KMS-11 (cell line): ENCODE data around the gene PON2.

Experiments
- H2AFZ ChIP-seq: fragments of 200-600 bp; sonication (generic); 2 replicates; pipeline ENCODE4 v1.6.1; 2016; ENCODE audit warnings: antibody characterized with exemption, mixed run types, low read depth
- H3K27ac ChIP-seq: fragments of 200-600 bp; sonication (generic); 2 replicates; pipeline ENCODE4 v1.6.1; 2016; ENCODE audit warnings: mild to moderate bottlenecking, mixed run types
- H3K27me3 ChIP-seq: fragments of 200-600 bp; sonication (generic); 2 replicates; pipeline ENCODE4 v1.6.1; 2017; ENCODE audit warnings: mild to moderate bottlenecking, low read depth, mixed run types, moderate library complexity; ENCODE audit not compliant: insufficient read depth
- H3K36me3 ChIP-seq: fragments of 200-600 bp; sonication (generic); 2 replicates; pipeline ENCODE4 v1.6.1; 2017; ENCODE audit warnings: mild to moderate bottlenecking, mixed run types; ENCODE audit not compliant: insufficient read depth
- H3K4me1 ChIP-seq: fragments of 200-600 bp; sonication (generic); 2 replicates; pipeline ENCODE4 v1.6.1; 2016; ENCODE audit warnings: mild to moderate bottlenecking, low read depth, mixed run types; ENCODE audit not compliant: poor library complexity, severe bottlenecking
- H3K4me2 ChIP-seq: fragments of 200-600 bp; sonication (generic); 2 replicates; pipeline ENCODE4 v1.7.0; 2016; ENCODE audit warnings: mild to moderate bottlenecking, mixed run types
- H3K4me3 ChIP-seq: fragments of 200-600 bp; sonication (generic); IDR thresholded peaks from 2 replicates; pipeline ENCODE4 v1.6.1; 2017; ENCODE audit warnings: low read depth, low read length, mixed read lengths; ENCODE audit not compliant: insufficient read depth
- H3K79me2 ChIP-seq: fragments of 200-600 bp; sonication (generic); 2 replicates; pipeline ENCODE4 v1.6.1; 2016; ENCODE audit warnings: low read depth, mixed run types; ENCODE audit not compliant: insufficient read depth
- H3K9ac ChIP-seq: fragments of 200-600 bp; sonication (generic); 2 replicates; pipeline ENCODE4 v1.6.1; 2016; ENCODE audit warnings: mild to moderate bottlenecking, mixed run types
- H4K20me1 ChIP-seq: fragments of 200-600 bp; sonication (generic); 2 replicates; pipeline ENCODE4 v1.6.1; 2016; ENCODE audit warnings: mild to moderate bottlenecking, mixed run types; ENCODE audit not compliant: insufficient read depth
- TF ChIP-seq, protein P1 (sequence below): fragments of 200-600 bp; sonication (generic); conservative IDR thresholded peaks from 2 replicates; pipeline ENCODE4 v1.6.1; 2017; ENCODE audit warnings: low read depth, mild to moderate bottlenecking, antibody characterized with exemption, low read length, moderate library complexity, mixed read lengths

PON2 gene

GRCh38 chr7:95398155-95398940, 36.5 kb downstream of the PON2 start:
- no peaks in the 10 kb centered on the region for H3K79me2 ChIP-seq
- TF ChIP-seq, protein P1, sequence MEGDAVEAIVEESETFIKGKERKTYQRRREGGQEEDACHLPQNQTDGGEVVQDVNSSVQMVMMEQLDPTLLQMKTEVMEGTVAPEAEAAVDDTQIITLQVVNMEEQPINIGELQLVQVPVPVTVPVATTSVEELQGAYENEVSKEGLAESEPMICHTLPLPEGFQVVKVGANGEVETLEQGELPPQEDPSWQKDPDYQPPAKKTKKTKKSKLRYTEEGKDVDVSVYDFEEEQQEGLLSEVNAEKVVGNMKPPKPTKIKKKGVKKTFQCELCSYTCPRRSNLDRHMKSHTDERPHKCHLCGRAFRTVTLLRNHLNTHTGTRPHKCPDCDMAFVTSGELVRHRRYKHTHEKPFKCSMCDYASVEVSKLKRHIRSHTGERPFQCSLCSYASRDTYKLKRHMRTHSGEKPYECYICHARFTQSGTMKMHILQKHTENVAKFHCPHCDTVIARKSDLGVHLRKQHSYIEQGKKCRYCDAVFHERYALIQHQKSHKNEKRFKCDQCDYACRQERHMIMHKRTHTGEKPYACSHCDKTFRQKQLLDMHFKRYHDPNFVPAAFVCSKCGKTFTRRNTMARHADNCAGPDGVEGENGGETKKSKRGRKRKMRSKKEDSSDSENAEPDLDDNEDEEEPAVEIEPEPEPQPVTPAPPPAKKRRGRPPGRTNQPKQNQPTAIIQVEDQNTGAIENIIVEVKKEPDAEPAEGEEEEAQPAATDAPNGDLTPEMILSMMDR = no peak
- H2AFZ ChIP-seq = no peak overlapping the region
- H3K9ac ChIP-seq = no peak overlapping the region
- H4K20me1 ChIP-seq = no peaks in the 10 kb centered on the region
- peaks cover 20% of the 10 kb centered on the region for H3K4me1 ChIP-seq
- H3K4me2 ChIP-seq = no peak overlapping the region
- H3K4me3 ChIP-seq = no peak overlapping the region
- H3K27me3 ChIP-seq = no peaks in the 10 kb centered on the region
- no peak overlapping the region for H3K27ac ChIP-seq
- no peaks in the 10 kb centered on the region; the same call in 1 of the 2 replicates for H3K36me3 ChIP-seq

DNA sequence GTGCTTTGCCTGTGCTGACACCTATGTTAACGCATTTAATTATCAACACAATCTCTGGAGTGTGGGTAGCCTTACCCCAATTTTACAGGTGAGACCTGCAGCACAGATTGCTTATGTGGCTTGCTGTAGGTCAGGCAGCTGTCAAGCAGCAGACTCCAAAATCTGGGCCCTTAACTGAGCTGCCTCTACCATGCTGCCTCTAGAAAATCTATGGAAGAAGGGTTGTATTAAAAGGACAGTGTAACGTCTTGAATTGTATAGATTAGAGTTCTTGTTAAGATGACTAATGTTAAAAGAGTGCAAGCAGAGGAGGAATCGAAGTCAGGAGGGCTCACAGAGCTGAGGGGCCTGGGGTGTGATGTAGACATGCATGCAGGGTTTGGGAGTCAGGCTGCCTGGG, 37.4 kb downstream of the PON2 start:
- H4K20me1 ChIP-seq = no peaks in the 10 kb centered on the region
- peaks cover 26% of the 10 kb centered on the region for H3K4me1 ChIP-seq
- H3K27me3 ChIP-seq = no peaks in the 10 kb centered on the region
- no peak overlapping the region for H3K9ac ChIP-seq
- H3K4me3 ChIP-seq = no peak overlapping the region
- TF ChIP-seq, protein P1 = no peak
- no peak overlapping the region for H3K4me2 ChIP-seq
- H2AFZ ChIP-seq = no peak overlapping the region
- H3K27ac ChIP-seq = no peak overlapping the region
- H3K36me3 ChIP-seq = no peaks in the 10 kb centered on the region; the same call in 1 of the 2 replicates
- no peaks in the 10 kb centered on the region for H3K79me2 ChIP-seq

- H3K79me2 ChIP-seq = no peaks in the 10 kb centered on the region
- no peak within 1 kb of the TSS for H3K27ac ChIP-seq
- peaks cover 26% of the 10 kb centered on the region for H3K4me1 ChIP-seq
- H3K9ac ChIP-seq = peak within 1 kb of the TSS; percentile 9; the same call in 1 of the 2 replicates
- H2AFZ ChIP-seq = peak within 1 kb of the TSS; percentile 50
- TF ChIP-seq, protein P1 = peak; percentile 46
- no peak within 1 kb of the TSS for H3K4me3 ChIP-seq
- no peaks in the 10 kb centered on the region for H4K20me1 ChIP-seq
- peak within 1 kb of the TSS; percentile 43; the same call in 1 of the 2 replicates for H3K4me2 ChIP-seq
- H3K36me3 ChIP-seq = no peaks in the 10 kb centered on the region; the same call in 1 of the 2 replicates
- H3K27me3 ChIP-seq = no peaks in the 10 kb centered on the region
These were observed 38.4 kb downstream of the PON2 start, which contains the start of gene PON3 for GRCh38 chr7:95396136-95397032. Gene PON3, minus strand, starts transcription at chr7:95396375. Its CDS starts 25 bp downstream, at chr7:95396350.

DNA sequence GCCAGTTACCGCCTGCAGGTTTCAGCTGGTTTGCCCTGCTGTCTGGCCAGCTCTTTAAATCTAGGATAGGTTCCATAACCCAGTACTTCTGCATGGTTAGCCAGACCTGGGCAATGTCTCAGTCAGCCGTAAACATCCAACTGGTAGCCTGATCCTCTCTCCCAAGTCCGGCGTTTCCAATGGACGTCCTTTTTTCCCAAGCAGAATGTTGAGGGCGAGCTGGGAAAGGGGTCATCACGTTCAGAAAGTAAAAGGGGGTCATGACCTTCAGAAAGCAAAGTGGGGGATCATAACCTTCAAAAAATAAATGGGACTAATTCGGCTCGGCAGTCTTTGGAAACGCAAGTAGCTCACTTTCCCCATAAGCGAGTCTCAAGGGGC, 39.1 kb downstream of the PON2 start:
- TF ChIP-seq, protein P1 = no peak
- Histone ChIP-seq H3K4me3 (no peak overlapping the region), H2AFZ (peak overlapping the region; percentile 50; the same call in 1 of the 2 replicates), H3K27ac (no peak overlapping the region), H3K27me3 (no peaks in the 10 kb centered on the region), H3K79me2 (no peaks in the 10 kb centered on the region), H3K4me2 (peak overlapping the region; percentile 28; the same call in 1 of the 2 replicates), H3K9ac (no peak overlapping the region), H3K36me3 (no peaks in the 10 kb centered on the region; the same call in 1 of the 2 replicates), H4K20me1 (no peaks in the 10 kb centered on the region), H3K4me1 (peaks cover 26% of the 10 kb centered on the region)
